Astrocyte (in vitro differentiated cells and primary cell): ENCODE measurements around the gene CLDN4. TPM values are rescaled to one million over a fixed set of nuclear protein-coding genes. Genes with fewer than 3 reads are reported as not detected.
A peak's percentile ranks its signal among the peaks of the same experiment; 100 is the strongest.
"Not testable (repeated sequence)": the region's sequence is repeated elsewhere in the genome, so short reads cannot be mapped to it uniquely, and the experiment has no call there.

Experiments used
- DNase-seq: peaks from one replicate; pipeline ENCODE4 v3.0.0-alpha.2; 2010; ENCODE audit warnings: low read depth
- FAIRE-seq: peaks from 2 replicates; lab custom pipeline; 2011; peaks lifted over from hg19 to GRCh38; lab: Jason Lieb, UNC
- H2AFZ ChIP-seq: 2 replicates; pipeline ENCODE4 v1.6.0; 2012; ENCODE audit warnings: low read depth, low read length, inconsistent platforms
- H3K27ac ChIP-seq: 2 replicates; pipeline ENCODE4 v1.5.1; 2011; ENCODE audit warnings: low read depth, low read length, inconsistent platforms
- H3K27me3 ChIP-seq: 2 replicates; pipeline ENCODE4 v1.6.0; 2011; ENCODE audit warnings: low read length, inconsistent platforms; ENCODE audit not compliant: insufficient read depth
- H3K36me3 ChIP-seq: 2 replicates; pipeline ENCODE4 v1.5.1; 2011; ENCODE audit warnings: low read length, inconsistent platforms; ENCODE audit not compliant: insufficient read depth
- H3K4me1 ChIP-seq: 2 replicates; pipeline ENCODE4 v1.5.1; 2011; ENCODE audit warnings: low read length, inconsistent platforms; ENCODE audit not compliant: insufficient read depth
- H3K4me2 ChIP-seq: 2 replicates; pipeline ENCODE4 v1.6.0; 2012; ENCODE audit warnings: low read length, inconsistent platforms
- H3K4me3 ChIP-seq: 2 replicates; pipeline ENCODE4 v1.5.1; 2011; ENCODE audit warnings: low read depth, mild to moderate bottlenecking, low read length, inconsistent platforms; ENCODE audit not compliant: insufficient read depth
- H3K79me2 ChIP-seq: 2 replicates; pipeline ENCODE4 v1.6.0; 2012; ENCODE audit warnings: mild to moderate bottlenecking, low read length, inconsistent platforms; ENCODE audit not compliant: insufficient read depth
- H3K9ac ChIP-seq: 2 replicates; pipeline ENCODE4 v1.6.0; 2012; ENCODE audit warnings: mild to moderate bottlenecking, low read length, inconsistent platforms
- H3K9me3 ChIP-seq: 2 replicates; pipeline ENCODE4 v1.5.1; 2012; ENCODE audit warnings: low read depth, mild to moderate bottlenecking, low read length, inconsistent platforms; ENCODE audit not compliant: insufficient read depth
- H4K20me1 ChIP-seq: 2 replicates; pipeline ENCODE4 v1.6.0; 2012; ENCODE audit warnings: low read length, inconsistent platforms; ENCODE audit not compliant: insufficient read depth
- H3K27ac Mint-ChIP-seq: one replicate; pipeline ENCODE4 v1.8.0; 2021; ENCODE audit warnings: mild to moderate bottlenecking, mixed read lengths; ENCODE audit not compliant: unreplicated experiment
- H3K27me3 Mint-ChIP-seq: one replicate; pipeline ENCODE4 v1.8.0; 2021; ENCODE audit warnings: low read depth, mixed read lengths; ENCODE audit not compliant: unreplicated experiment
- H3K36me3 Mint-ChIP-seq: one replicate; pipeline ENCODE4 v1.8.0; 2021; ENCODE audit warnings: low read depth, mixed read lengths; ENCODE audit not compliant: unreplicated experiment
- H3K4me1 Mint-ChIP-seq: one replicate; pipeline ENCODE4 v1.8.0; 2021; ENCODE audit warnings: low read depth, mixed read lengths; ENCODE audit not compliant: unreplicated experiment
- H3K4me3 Mint-ChIP-seq: one replicate; pipeline ENCODE4 v1.8.0; 2021; ENCODE audit warnings: mild to moderate bottlenecking, moderate library complexity, mixed read lengths; ENCODE audit not compliant: unreplicated experiment
- H3K9me3 Mint-ChIP-seq: one replicate; pipeline ENCODE4 v1.8.0; 2021; ENCODE audit warnings: mild to moderate bottlenecking, mixed read lengths; ENCODE audit not compliant: unreplicated experiment
- CTCF ChIP-seq: IDR thresholded peaks from 2 replicates; pipeline ENCODE4 v1.5.1; 2011; ENCODE audit warnings: low read depth, mild to moderate bottlenecking, inconsistent platforms, low read length, moderate library complexity; ENCODE audit not compliant: insufficient read depth
- EZH2 ChIP-seq: IDR thresholded peaks from 2 replicates; pipeline ENCODE4 v1.6.1; 2012; ENCODE audit warnings: mild to moderate bottlenecking, low read length, inconsistent platforms; ENCODE audit not compliant: insufficient read depth
- total RNA-seq: library from RNA; stranded (reverse); gene quantifications from 2 replicates; pipeline ENCODE4 v1.2.1, GENCODE V29; 2021

CLDN4 gene
- total RNA-seq, 1 donor from 2014 or later, result 32.5 TPM

- Mint-ChIP-seq H3K4me3 (no peak overlapping the region), H3K27ac (no peak overlapping the region), H3K9me3 (no peaks in the 10 kb centered on the region), H3K4me1 (peaks cover 8% of the 10 kb centered on the region), H3K27me3 (peaks cover 10% of the 10 kb centered on the region), H3K36me3 (no peaks in the 10 kb centered on the region)
- no peak for DNase-seq
- no peak overlapping the region for H2AFZ ChIP-seq
- H3K9me3 ChIP-seq, result no peaks in the 10 kb centered on the region
- no peak overlapping the region for H3K4me2 ChIP-seq
- H3K79me2 ChIP-seq, result no peaks in the 10 kb centered on the region
- no peaks in the 10 kb centered on the region for H3K36me3 ChIP-seq
- peaks cover 13% of the 10 kb centered on the region for H3K4me1 ChIP-seq
- no peaks in the 10 kb centered on the region for H3K27me3 ChIP-seq
- H3K27ac ChIP-seq, result no peak overlapping the region
- H3K4me3 ChIP-seq, result no peak overlapping the region
- FAIRE-seq, result no peak
- no peak for TF ChIP-seq CTCF
- no peak overlapping the region for H3K9ac ChIP-seq
- no peaks in the 10 kb centered on the region for H4K20me1 ChIP-seq
These were observed 10.8 kb upstream of the CLDN4 start for GRCh38 chr7:73820013-73820412.

GRCh38 chr7:73821597-73822285, 9.1 kb upstream of the CLDN4 start:
- H3K27ac ChIP-seq, result peak overlapping the region; percentile 71

GRCh38 chr7:73822319-73823173, 8.2 kb upstream of the CLDN4 start:
- Histone ChIP-seq H3K9me3 (no peaks in the 10 kb centered on the region), H3K27ac (peak overlapping the region; percentile 79), H3K4me2 (peak overlapping the region; percentile 76), H2AFZ (peak overlapping the region; percentile 69), H3K27me3 (no peaks in the 10 kb centered on the region), H3K9ac (peak overlapping the region; percentile 69), H3K79me2 (no peaks in the 10 kb centered on the region), H3K4me1 (peaks cover 13% of the 10 kb centered on the region), H4K20me1 (no peaks in the 10 kb centered on the region), H3K4me3 (no peak overlapping the region), H3K36me3 (no peaks in the 10 kb centered on the region)
- FAIRE-seq (peak; percentile 94), DNase-seq (peak; percentile 92)
- H3K36me3 Mint-ChIP-seq, result no peaks in the 10 kb centered on the region
- peak overlapping the region; percentile 65 for H3K27ac Mint-ChIP-seq
- peaks cover 11% of the 10 kb centered on the region for H3K4me1 Mint-ChIP-seq
- H3K4me3 Mint-ChIP-seq, result no peak overlapping the region
- TF ChIP-seq EZH2 (no peak), CTCF (no peak)
- no peaks in the 10 kb centered on the region for H3K9me3 Mint-ChIP-seq
- no peaks in the 10 kb centered on the region for H3K27me3 Mint-ChIP-seq

More at GRCh38 chr7:73821597-73822285, 9.1 kb upstream of the CLDN4 start:
- not testable (repeated sequence) for H2AFZ ChIP-seq, H3K4me1 Mint-ChIP-seq, H3K36me3 ChIP-seq, H3K27me3 Mint-ChIP-seq, H3K4me3 ChIP-seq, H3K27me3 ChIP-seq, H4K20me1 ChIP-seq, FAIRE-seq, H3K36me3 Mint-ChIP-seq, DNase-seq, H3K9me3 Mint-ChIP-seq, H3K79me2 ChIP-seq, H3K9me3 ChIP-seq, H3K9ac ChIP-seq, H3K4me3 Mint-ChIP-seq
- Histone ChIP-seq H3K4me1 (peaks cover 13% of the 10 kb centered on the region), H3K4me2 (peak overlapping the region; percentile 76)
- H3K27ac Mint-ChIP-seq, result peak overlapping the region; percentile 58
